ENCODE measurements around the gene CD68. TPM values are rescaled to one million over a fixed set of nuclear protein-coding genes. Genes with fewer than 3 reads are reported as not detected.

Gene CD68
- total and polyA plus RNA-seq, 7 experiments from 2014 or later = 0.12 to 176 (median 7.6) TPM

GRCh38 chr17:7552621-7553051 is 26.8 kb upstream of the CD68 start:
- Mint-ChIP-seq H3K4me3 (peak overlapping the region; percentile 61 to 88 (median 75)), H3K27me3 (no peaks in the 10 kb centered on the region), H3K4me1 (peaks cover 64 to 83% (median 69%) of the 10 kb centered on the region in 7 donors), H3K36me3 (peaks cover 0 to 42% (median 10%) of the 10 kb centered on the region in 5 donors), H3K9me3 (peaks cover 0 to 1% (median 0%) of the 10 kb centered on the region in 11 donors), H3K27ac (peak overlapping the region; percentile 86 to 95 (median 91))
- CTCF ChIA-PET = interaction anchor here (0.8 to 1.5 kb wide), 3 partner anchors 8 to 116 kb away, joined by 3 to 6 read pairs (median 5); no protein-coding TSS in a partner anchor
- DNase-seq (peak in 7 of 9 donors; percentile 45 to 81 (median 74)), ATAC-seq (peak; percentile 81)
- Histone ChIP-seq H3K9me3 (ENCODE audit: control insufficient read depth in 2 of 3, low read length in 3 of 3) (no peaks in the 10 kb centered on the region), H3K4me1 (ENCODE audit: control insufficient read depth in 2 of 2, insufficient read depth in 2 of 2, low read length in 2 of 2) (peaks cover 15 to 52% of the 10 kb centered on the region in 2 donors), H3K36me3 (ENCODE audit: control insufficient read depth in 2 of 3, insufficient read depth in 3 of 3, low read length in 3 of 3) (peaks cover 0 to 4% (median 0%) of the 10 kb centered on the region in 3 experiments), H3K27me3 (ENCODE audit: control insufficient read depth in 2 of 2, insufficient read depth in 2 of 2, low read length in 2 of 2) (no peaks in the 10 kb centered on the region), H3K27ac (ENCODE audit: low read depth, low read length) (peak overlapping the region; percentile 47), H3K4me3 (ENCODE audit: low read length) (no peak overlapping the region)
- intact Hi-C loops (cut with micrococcal nuclease) = loop anchor here in 1 of 2 donors (1.0 kb wide), 2 partner anchors 9 to 29 kb away; partner anchors contain the start of gene SENP3
- POLR2A ChIA-PET = interaction anchor here (0.7 to 1.9 kb wide), 6 partner anchors 9 to 169 kb away, joined by 3 to 6 read pairs (median 4); partner anchors contain the start of genes SENP3 and TP53

DNA sequence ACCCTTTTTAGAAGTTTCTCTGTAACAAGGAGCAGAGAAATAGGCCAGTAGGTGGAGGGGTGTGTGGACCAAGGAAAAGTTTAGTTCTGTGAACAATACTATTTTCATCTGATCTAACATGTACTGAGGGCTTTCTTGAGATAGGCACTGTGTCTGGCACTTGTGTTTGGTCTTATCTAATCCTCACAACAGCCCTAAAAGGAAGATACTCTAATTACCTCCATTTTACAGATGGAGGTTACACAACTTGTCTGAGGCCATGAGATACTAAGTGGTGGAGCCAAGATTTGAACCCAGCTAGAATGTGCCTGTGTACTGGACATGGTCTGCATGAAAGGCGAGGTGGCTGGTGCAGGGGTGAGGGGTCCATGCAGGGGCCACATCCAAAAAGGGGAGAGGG is 26.1 kb upstream of the CD68 start:
- H3K4me1 Mint-ChIP-seq = peaks cover 63 to 83% (median 69%) of the 10 kb centered on the region in 7 donors
- peaks cover 0 to 1% (median 0%) of the 10 kb centered on the region in 11 donors for H3K9me3 Mint-ChIP-seq
- no peak for DNase-seq
- peaks cover 0 to 39% (median 10%) of the 10 kb centered on the region in 5 donors for H3K36me3 Mint-ChIP-seq
- intact Hi-C loops (cut with micrococcal nuclease) = no loop called here
- no peak overlapping the region for H3K4me3 ChIP-seq (ENCODE audit: low read length)
- ATAC-seq = no peak
- H3K4me3 Mint-ChIP-seq = peak overlapping the region; percentile 42 to 88 (median 68)
- peak overlapping the region; percentile 47 for H3K27ac ChIP-seq (ENCODE audit: low read depth, low read length)
- POLR2A ChIA-PET = interaction anchor here (1.9 kb wide), 1 partner anchor 8 kb away, joined by 6 read pairs; the partner anchor contains the start of gene SENP3
- peak overlapping the region; percentile 80 to 95 (median 91) for H3K27ac Mint-ChIP-seq
- no peaks in the 10 kb centered on the region for H3K27me3 ChIP-seq (ENCODE audit: control insufficient read depth in 2 of 2, insufficient read depth in 2 of 2, low read length in 2 of 2)
- CTCF ChIA-PET = no interaction called here
- H3K4me1 ChIP-seq (ENCODE audit: control insufficient read depth in 2 of 2, insufficient read depth in 2 of 2, low read length in 2 of 2) = peaks cover 15 to 59% of the 10 kb centered on the region in 2 donors
- no peaks in the 10 kb centered on the region for H3K27me3 Mint-ChIP-seq
- H3K9me3 ChIP-seq (ENCODE audit: control insufficient read depth in 2 of 3, low read length in 3 of 3) = no peaks in the 10 kb centered on the region
- H3K36me3 ChIP-seq (ENCODE audit: control insufficient read depth in 2 of 3, insufficient read depth in 3 of 3, low read length in 3 of 3) = peaks cover 0 to 4% (median 0%) of the 10 kb centered on the region in 3 experiments

GRCh38 chr17:7555320-7555948 is 24.0 kb upstream of the CD68 start:
- Mint-ChIP-seq H3K9me3 (peaks cover 0 to 1% (median 0%) of the 10 kb centered on the region in 11 donors), H3K27me3 (no peaks in the 10 kb centered on the region), H3K4me3 (peak overlapping the region in 6 of 10 donors; percentile 9 to 68 (median 58)), H3K27ac (peak overlapping the region; percentile 64 to 93 (median 85)), H3K4me1 (peaks cover 60 to 81% (median 67%) of the 10 kb centered on the region in 7 donors), H3K36me3 (peaks cover 0 to 42% (median 10%) of the 10 kb centered on the region in 5 donors)
- ATAC-seq = no peak
- Histone ChIP-seq H3K27me3 (ENCODE audit: control insufficient read depth in 2 of 2, insufficient read depth in 2 of 2, low read length in 2 of 2) (no peaks in the 10 kb centered on the region), H3K4me3 (ENCODE audit: low read length) (no peak overlapping the region), H3K9me3 (ENCODE audit: control insufficient read depth in 2 of 3, low read length in 3 of 3) (no peaks in the 10 kb centered on the region), H3K36me3 (ENCODE audit: control insufficient read depth in 2 of 3, insufficient read depth in 3 of 3, low read length in 3 of 3) (peaks cover 0 to 4% (median 0%) of the 10 kb centered on the region in 3 experiments), H3K27ac (ENCODE audit: low read depth, low read length) (peak overlapping the region; percentile 27), H3K4me1 (ENCODE audit: control insufficient read depth in 2 of 2, insufficient read depth in 2 of 2, low read length in 2 of 2) (peaks cover 14 to 64% of the 10 kb centered on the region in 2 donors)
- intact Hi-C loops (cut with micrococcal nuclease) = no loop called here
- no peak for DNase-seq
- ChIA-PET POLR2A (interaction anchor here (0.6 to 1.0 kb wide), 2 partner anchors 132 to 368 kb away, joined by 3 read pairs; partner anchors contain the start of genes TP53 and WRAP53), CTCF (no interaction called here)

DNA sequence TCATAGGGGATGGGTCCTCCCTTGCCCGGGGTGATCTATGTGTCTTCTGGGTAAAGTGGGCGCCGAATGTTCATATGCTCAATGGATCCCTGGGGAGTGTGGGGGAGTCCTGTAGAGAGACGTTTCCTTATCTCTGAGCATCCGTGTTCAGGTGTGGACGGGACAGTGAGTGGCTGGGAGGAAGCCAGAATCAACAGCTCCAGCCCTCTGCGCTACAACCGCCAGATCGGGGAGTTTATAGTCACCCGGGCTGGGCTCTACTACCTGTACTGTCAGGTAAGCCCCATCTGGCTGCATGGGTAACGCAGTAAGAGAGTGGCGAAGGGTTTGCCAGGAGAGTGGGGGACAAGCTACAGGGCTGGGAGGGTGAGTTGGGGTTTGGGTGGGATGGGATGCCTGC is 22.8 kb upstream of the CD68 start:
- intact Hi-C loops (cut with micrococcal nuclease) = no loop called here
- POLR2A ChIA-PET = interaction anchor here (0.9 to 1.9 kb wide), 4 partner anchors 8 to 130 kb away, joined by 3 to 10 read pairs (median 5); no protein-coding TSS in a partner anchor
- peaks cover 59 to 79% (median 68%) of the 10 kb centered on the region in 7 donors for H3K4me1 Mint-ChIP-seq
- H3K36me3 Mint-ChIP-seq = peaks cover 0 to 40% (median 10%) of the 10 kb centered on the region in 5 donors
- H3K4me1 ChIP-seq (ENCODE audit: control insufficient read depth in 2 of 2, insufficient read depth in 2 of 2, low read length in 2 of 2) = peaks cover 18 to 67% of the 10 kb centered on the region in 2 donors
- H3K27ac Mint-ChIP-seq = peak overlapping the region; percentile 10 to 87 (median 67)
- H3K4me3 ChIP-seq (ENCODE audit: low read length) = no peak overlapping the region
- ATAC-seq = no peak
- CTCF ChIA-PET = interaction anchor here (1.2 to 6.1 kb wide), 3 partner anchors 8 to 42 kb away, joined by 3 to 86 read pairs (median 6); partner anchors contain the start of gene TNFSF12
- no peaks in the 10 kb centered on the region for H3K27me3 ChIP-seq (ENCODE audit: control insufficient read depth in 2 of 2, insufficient read depth in 2 of 2, low read length in 2 of 2)
- H3K27ac ChIP-seq (ENCODE audit: low read depth, low read length) = no peak overlapping the region
- no peaks in the 10 kb centered on the region for H3K27me3 Mint-ChIP-seq
- peaks cover 0 to 1% (median 0%) of the 10 kb centered on the region in 11 donors for H3K9me3 Mint-ChIP-seq
- peaks cover 0 to 4% (median 0%) of the 10 kb centered on the region in 3 experiments for H3K36me3 ChIP-seq (ENCODE audit: control insufficient read depth in 2 of 3, insufficient read depth in 3 of 3, low read length in 3 of 3)
- DNase-seq = no peak
- H3K9me3 ChIP-seq (ENCODE audit: control insufficient read depth in 2 of 3, low read length in 3 of 3) = no peaks in the 10 kb centered on the region
- peak overlapping the region in 4 of 10 donors; percentile 16 to 56 (median 42) for H3K4me3 Mint-ChIP-seq

DNA sequence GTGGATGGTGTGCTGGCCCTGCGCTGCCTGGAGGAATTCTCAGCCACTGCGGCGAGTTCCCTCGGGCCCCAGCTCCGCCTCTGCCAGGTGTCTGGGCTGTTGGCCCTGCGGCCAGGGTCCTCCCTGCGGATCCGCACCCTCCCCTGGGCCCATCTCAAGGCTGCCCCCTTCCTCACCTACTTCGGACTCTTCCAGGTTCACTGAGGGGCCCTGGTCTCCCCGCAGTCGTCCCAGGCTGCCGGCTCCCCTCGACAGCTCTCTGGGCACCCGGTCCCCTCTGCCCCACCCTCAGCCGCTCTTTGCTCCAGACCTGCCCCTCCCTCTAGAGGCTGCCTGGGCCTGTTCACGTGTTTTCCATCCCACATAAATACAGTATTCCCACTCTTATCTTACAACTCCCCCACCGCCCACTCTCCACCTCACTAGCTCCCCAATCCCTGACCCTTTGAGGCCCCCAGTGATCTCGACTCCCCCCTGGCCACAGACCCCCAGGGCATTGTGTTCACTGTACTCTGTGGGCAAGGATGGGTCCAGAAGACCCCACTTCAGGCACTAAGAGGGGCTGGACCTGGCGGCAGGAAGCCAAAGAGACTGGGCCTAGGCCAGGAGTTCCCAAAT is 22.2 kb upstream of the CD68 start:
- no peak for ATAC-seq
- Mint-ChIP-seq H3K27me3 (no peaks in the 10 kb centered on the region), H3K4me1 (peaks cover 53 to 74% (median 62%) of the 10 kb centered on the region in 7 donors), H3K4me3 (peak overlapping the region in 1 of 10 donors; percentile 87), H3K27ac (peak overlapping the region in 7 of 9 donors; percentile 3 to 95 (median 56)), H3K9me3 (peaks cover 0 to 1% (median 0%) of the 10 kb centered on the region in 11 donors), H3K36me3 (peaks cover 0 to 38% (median 10%) of the 10 kb centered on the region in 5 donors)
- no peak for DNase-seq
- H3K27ac ChIP-seq (ENCODE audit: low read depth, low read length) = peak overlapping the region; percentile 53
- no peak overlapping the region for H3K4me3 ChIP-seq (ENCODE audit: low read length)
- H3K27me3 ChIP-seq (ENCODE audit: control insufficient read depth in 2 of 2, insufficient read depth in 2 of 2, low read length in 2 of 2) = no peaks in the 10 kb centered on the region
- H3K9me3 ChIP-seq (ENCODE audit: control insufficient read depth in 2 of 3, low read length in 3 of 3) = no peaks in the 10 kb centered on the region
- CTCF ChIA-PET = interaction anchor here (0.6 to 6.1 kb wide), 9 partner anchors 9 to 270 kb away, joined by 3 to 86 read pairs (median 4); partner anchors contain the start of gene TNFSF12
- POLR2A ChIA-PET = interaction anchor here (0.6 to 1.9 kb wide), 8 partner anchors 9 to 616 kb away, joined by 3 to 10 read pairs (median 4); no protein-coding TSS in a partner anchor
- H3K4me1 ChIP-seq (ENCODE audit: control insufficient read depth in 2 of 2, insufficient read depth in 2 of 2, low read length in 2 of 2) = peaks cover 19 to 63% of the 10 kb centered on the region in 2 donors
- intact Hi-C loops (cut with micrococcal nuclease) = no loop called here
- H3K36me3 ChIP-seq (ENCODE audit: control insufficient read depth in 2 of 3, insufficient read depth in 3 of 3, low read length in 3 of 3) = peaks cover 0 to 4% (median 0%) of the 10 kb centered on the region in 3 experiments
